ENCODE measurements around the gene TCF12.

TCF12 gene

GRCh38 chr15:57251941-57252340, 333.5 kb downstream of the TCF12 start:
- DNase-seq (ENCODE audit: low read depth, low spot score), result no peak

- no peak for DNase-seq (ENCODE audit: low read depth, low spot score)
Observed at GRCh38 chr15:57253082-57253481, 334.6 kb downstream of the TCF12 start.

GRCh38 chr15:57253500-57253899, 335.1 kb downstream of the TCF12 start:
- no peak for DNase-seq (ENCODE audit: low read depth, low spot score)

GRCh38 chr15:57255751-57256341, 337.4 kb downstream of the TCF12 start:
- no peak for DNase-seq (ENCODE audit: low read depth, low spot score)

- no peak for DNase-seq (ENCODE audit: low read depth, low spot score)
Observed at GRCh38 chr15:57256939-57257338, 338.5 kb downstream of the TCF12 start.

- no peak for DNase-seq (ENCODE audit: low read depth, low spot score)
Observed at GRCh38 chr15:57259568-57260040, 341.2 kb downstream of the TCF12 start.

GRCh38 chr15:57263520-57263919, 345.1 kb downstream of the TCF12 start:
- no peak for DNase-seq (ENCODE audit: low read depth, low spot score)

GRCh38 chr15:57272771-57273357, 354.4 kb downstream of the TCF12 start:
- DNase-seq (ENCODE audit: low read depth, low spot score), result no peak

- DNase-seq (ENCODE audit: low read depth, low spot score), result no peak
Observed at GRCh38 chr15:57273402-57273801, 355.0 kb downstream of the TCF12 start.

GRCh38 chr15:57278439-57278838, 360.0 kb downstream of the TCF12 start:
- DNase-seq (ENCODE audit: low read depth, low spot score), result no peak

- no peak for DNase-seq (ENCODE audit: low read depth, low spot score)
Observed at GRCh38 chr15:57280464-57280863, 362.0 kb downstream of the TCF12 start.

- no peak for DNase-seq (ENCODE audit: low read depth, low spot score)
Observed at GRCh38 chr15:57281321-57281720, 362.9 kb downstream of the TCF12 start.

GRCh38 chr15:57282686-57283085, 364.2 kb downstream of the TCF12 start:
- no peak for DNase-seq (ENCODE audit: low read depth, low spot score)

GRCh38 chr15:57283774-57284503, 365.5 kb downstream of the TCF12 start:
- DNase-seq (ENCODE audit: low read depth, low spot score), result no peak

GRCh38 chr15:57284535-57284934, 366.1 kb downstream of the TCF12 start:
- DNase-seq (ENCODE audit: low read depth, low spot score), result no peak

- no peak for DNase-seq (ENCODE audit: low read depth, low spot score)
Observed at GRCh38 chr15:57285386-57285785, 366.9 kb downstream of the TCF12 start.

GRCh38 chr15:57286446-57287122, 368.1 kb downstream of the TCF12 start:
- DNase-seq (ENCODE audit: low read depth, low spot score), result no peak

- no peak for DNase-seq (ENCODE audit: low read depth, low spot score)
Observed at GRCh38 chr15:57287123-57287521, 368.7 kb downstream of the TCF12 start.

GRCh38 chr15:57288926-57289580, 370.6 kb downstream of the TCF12 start:
- no peak for DNase-seq (ENCODE audit: low read depth, low spot score)

- no peak for DNase-seq (ENCODE audit: low read depth, low spot score)
Observed at GRCh38 chr15:57290187-57290586, 371.7 kb downstream of the TCF12 start.

- no peak for DNase-seq (ENCODE audit: low read depth, low spot score)
Observed at GRCh38 chr15:57290826-57291225, 372.4 kb downstream of the TCF12 start.
